MM.1S (cell line): Measurements from ENCODE around the gene SFXN5.

Experiments used
- CTCF ChIP-seq: fragments of 300-600 bp; sonication (generic); IDR thresholded peaks from 2 replicates; pipeline ENCODE4 v1.5.1; 2016; ENCODE audit warnings: antibody characterized with exemption, low read length, mixed read lengths
- EZH2 ChIP-seq: fragments of 300-600 bp; sonication (generic); optimal IDR thresholded peaks from 2 replicates; pipeline ENCODE3; 2017; ENCODE audit warnings: low read depth, mild to moderate bottlenecking, antibody characterized with exemption, low read length, mixed read lengths

- TF ChIP-seq CTCF (no peak), EZH2 (no peak)
Measured at GRCh38 chr2:73031095-73031678, 40.3 kb downstream of the SFXN5 start.
